ENCODE results near the gene ZFC3H1.
"Not testable (repeated sequence)": the region's sequence is repeated elsewhere in the genome, so short reads cannot be mapped to it uniquely, and the experiment has no call there.

ZFC3H1 gene, protein sequence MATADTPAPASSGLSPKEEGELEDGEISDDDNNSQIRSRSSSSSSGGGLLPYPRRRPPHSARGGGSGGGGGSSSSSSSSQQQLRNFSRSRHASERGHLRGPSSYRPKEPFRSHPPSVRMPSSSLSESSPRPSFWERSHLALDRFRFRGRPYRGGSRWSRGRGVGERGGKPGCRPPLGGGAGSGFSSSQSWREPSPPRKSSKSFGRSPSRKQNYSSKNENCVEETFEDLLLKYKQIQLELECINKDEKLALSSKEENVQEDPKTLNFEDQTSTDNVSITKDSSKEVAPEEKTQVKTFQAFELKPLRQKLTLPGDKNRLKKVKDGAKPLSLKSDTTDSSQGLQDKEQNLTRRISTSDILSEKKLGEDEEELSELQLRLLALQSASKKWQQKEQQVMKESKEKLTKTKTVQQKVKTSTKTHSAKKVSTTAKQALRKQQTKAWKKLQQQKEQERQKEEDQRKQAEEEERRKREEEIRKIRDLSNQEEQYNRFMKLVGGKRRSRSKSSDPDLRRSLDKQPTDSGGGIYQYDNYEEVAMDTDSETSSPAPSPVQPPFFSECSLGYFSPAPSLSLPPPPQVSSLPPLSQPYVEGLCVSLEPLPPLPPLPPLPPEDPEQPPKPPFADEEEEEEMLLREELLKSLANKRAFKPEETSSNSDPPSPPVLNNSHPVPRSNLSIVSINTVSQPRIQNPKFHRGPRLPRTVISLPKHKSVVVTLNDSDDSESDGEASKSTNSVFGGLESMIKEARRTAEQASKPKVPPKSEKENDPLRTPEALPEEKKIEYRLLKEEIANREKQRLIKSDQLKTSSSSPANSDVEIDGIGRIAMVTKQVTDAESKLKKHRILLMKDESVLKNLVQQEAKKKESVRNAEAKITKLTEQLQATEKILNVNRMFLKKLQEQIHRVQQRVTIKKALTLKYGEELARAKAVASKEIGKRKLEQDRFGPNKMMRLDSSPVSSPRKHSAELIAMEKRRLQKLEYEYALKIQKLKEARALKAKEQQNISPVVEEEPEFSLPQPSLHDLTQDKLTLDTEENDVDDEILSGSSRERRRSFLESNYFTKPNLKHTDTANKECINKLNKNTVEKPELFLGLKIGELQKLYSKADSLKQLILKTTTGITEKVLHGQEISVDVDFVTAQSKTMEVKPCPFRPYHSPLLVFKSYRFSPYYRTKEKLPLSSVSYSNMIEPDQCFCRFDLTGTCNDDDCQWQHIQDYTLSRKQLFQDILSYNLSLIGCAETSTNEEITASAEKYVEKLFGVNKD (N-terminal part only)

DNA sequence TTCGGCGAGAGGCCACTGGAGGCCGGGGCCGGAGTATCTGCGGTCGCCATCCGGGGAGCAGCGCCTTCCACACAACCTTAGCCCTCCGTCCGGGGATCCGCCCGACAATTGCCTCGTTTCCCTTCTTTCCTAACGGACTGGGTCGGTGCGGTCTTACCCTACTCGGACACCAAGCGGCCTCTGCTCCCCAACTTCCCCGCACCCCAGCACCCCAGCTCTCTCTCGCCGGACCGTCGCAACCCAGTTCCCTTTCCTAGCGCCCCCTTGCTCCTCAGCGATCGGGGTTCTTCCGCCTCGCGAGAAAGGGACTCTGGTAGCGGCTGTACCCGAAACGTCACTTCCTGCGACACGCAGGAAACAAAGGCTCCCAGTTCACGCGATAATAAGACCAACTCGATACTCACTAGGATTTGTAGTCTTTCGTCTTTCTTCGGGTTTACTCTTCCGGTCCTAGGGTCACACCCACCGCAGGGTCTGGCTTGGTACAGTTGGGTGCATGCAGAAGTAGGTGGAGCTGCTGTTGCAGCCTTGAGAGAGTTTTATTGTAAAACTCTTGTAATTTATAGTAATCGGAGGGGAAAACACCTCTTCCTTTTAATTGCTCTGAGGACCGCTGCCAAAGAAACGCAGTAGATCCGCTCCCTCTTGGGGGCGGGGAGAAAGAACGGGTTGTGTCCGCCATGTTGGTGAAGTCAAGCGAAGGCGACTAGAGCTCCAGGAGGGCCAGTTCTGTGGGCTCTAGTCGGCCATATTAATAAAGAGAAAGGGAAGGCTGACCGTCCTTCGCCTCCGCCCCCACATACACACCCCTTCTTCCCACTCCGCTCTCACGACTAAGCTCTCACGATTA is at the start of gene ZFC3H1, which contains the start of gene THAP2:
TSS of gene ZFC3H1 (minus strand) at position 288 of the 850 bp plus-strand sequence. CDS start at position 50, 238 bp downstream.
TSS of gene THAP2 (plus strand) at position 741 of the 850 bp plus-strand sequence. CDS start 209 bp downstream, outside the sequence.
- peak; percentile 96 for DNase-seq (ENCODE audit: low spot score)

DNA sequence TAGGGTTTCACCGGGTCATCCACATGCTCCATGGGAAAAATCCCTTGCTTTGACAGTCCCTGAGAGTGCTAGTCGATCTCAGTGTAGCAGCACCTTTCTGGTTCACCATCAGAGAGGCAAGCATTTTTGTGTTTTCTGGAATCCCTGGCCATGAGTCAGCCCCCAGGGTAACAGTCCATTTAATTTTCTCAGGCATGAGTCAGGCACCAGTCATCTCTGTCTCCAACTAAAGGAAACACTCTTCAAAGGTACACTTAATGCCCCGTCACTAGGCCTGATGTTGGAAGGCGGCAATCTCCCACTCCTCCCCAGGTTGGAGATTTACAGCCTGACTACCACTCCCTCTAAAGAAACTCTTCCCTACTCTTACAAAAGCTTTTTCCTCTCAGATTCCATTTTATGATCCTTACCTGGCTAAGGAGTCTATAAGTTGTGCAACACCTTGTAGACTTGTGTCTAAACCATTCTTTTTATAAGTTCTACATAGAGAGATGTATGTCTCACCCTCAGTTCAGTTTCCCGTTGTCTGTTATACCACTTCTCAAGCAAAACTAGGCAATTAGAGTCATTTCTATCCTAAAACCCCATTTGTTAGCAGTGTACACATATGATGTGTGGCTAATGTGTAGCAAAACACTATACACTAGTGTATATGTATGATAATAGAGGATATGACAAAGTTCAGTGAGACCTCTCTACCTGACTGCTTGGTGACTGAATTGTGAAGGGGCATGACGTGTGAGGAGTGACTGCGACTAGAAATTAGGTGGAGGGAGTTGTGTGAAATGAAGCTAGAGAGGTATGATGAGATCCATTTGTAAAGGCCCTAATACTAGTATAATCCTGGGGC is 46.9 kb upstream of the ZFC3H1 start:
- DNase-seq (ENCODE audit: low spot score) = no peak

DNA sequence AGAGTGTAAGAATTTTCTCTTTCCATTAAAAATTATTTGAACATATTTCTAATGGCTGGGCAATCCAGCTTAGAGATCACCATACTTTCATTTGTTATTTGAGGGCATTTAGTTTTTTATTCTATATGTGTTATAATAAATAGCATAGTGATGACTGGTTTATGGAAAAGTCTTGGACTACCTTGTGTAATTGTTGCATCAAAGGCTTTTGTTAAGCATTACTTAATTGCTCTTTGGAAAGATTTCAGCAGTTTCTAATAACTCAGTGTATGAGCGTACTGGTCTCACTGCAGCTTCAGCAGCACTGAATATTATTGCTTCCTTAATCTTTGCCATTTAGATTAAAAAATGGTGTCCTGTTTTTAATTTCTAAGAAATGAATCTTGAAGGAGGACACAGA is 45.0 kb upstream of the ZFC3H1 start:
- DNase-seq (ENCODE audit: low spot score) = no peak

DNA sequence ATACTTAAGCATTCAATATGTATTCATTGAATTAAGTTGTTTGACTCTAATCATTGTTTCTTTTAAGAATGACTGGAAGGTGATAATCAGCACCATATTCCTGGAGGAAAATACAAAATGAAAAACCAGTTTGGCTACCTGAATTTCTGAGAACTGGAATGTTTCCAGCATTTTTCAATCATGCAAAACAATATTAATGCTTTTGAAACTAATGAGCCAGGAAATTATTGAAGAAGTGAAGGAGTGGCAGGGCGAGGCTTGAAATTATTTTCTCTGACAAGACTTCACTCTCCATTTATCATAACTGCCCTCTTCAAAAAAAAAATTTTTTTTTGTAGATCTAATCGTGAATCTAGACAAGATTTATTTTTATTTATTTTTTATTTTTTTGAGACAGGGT is 41.3 kb upstream of the ZFC3H1 start:
- DNase-seq (ENCODE audit: low spot score) = no peak

DNA sequence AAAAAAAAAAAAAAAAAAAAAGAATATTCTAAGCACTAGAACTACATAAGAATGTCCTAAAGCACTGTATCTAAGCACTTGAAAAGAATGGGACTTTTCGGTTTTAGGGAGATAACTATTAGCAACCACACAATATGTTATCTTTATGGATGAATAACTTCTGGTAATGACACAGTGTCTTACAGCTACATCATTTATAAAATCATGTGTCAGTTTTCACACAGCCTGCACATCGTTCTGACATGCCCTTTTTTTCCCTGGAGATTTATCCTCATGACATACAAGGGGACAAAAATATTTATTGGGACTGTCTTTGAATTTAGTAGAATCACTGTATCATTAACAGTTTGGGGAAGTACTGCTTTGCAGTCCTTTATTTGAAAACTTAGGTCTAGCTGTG is 39.6 kb upstream of the ZFC3H1 start:
- DNase-seq (ENCODE audit: low spot score) = no peak

DNA sequence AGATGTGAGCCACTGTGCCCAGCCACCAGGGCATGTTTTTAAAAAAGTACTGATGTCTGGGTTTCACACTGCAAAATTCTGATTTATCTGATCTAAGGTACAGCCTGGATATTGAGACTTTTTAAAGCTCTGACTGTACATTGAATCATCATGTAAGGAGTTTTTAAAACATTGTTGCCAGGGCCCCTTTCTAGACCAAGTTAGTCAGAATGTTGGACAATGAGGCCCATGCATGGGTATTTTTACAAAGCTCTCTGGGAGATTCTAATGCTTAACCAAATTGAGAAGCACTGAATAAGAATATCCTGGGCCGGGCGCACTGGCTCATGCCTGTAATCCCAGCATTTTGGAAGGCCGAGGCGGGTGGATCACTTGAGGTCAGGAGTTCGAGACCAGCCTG is 38.9 kb upstream of the ZFC3H1 start:
- DNase-seq (ENCODE audit: low spot score) = no peak

DNA sequence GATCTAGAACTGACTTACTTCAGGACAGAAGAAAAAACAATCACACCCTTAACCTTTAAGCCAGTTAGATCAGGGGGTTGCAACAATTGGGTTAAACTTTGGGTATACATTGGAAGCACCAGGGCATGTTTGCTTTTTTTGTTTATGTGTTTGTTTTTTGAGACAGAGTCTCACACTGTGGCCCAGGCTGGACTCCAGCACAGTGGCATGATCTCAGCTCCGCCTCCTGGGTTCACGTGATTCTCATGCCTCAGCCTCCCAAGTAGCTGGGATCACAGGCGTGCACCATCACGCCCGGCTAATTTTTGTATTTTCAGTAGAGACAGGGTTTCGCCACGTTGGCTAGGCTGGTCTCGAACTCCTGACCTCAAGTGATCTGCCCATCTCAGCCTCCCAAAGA is 38.5 kb upstream of the ZFC3H1 start:
- not testable (repeated sequence) for DNase-seq (ENCODE audit: low spot score)

DNA sequence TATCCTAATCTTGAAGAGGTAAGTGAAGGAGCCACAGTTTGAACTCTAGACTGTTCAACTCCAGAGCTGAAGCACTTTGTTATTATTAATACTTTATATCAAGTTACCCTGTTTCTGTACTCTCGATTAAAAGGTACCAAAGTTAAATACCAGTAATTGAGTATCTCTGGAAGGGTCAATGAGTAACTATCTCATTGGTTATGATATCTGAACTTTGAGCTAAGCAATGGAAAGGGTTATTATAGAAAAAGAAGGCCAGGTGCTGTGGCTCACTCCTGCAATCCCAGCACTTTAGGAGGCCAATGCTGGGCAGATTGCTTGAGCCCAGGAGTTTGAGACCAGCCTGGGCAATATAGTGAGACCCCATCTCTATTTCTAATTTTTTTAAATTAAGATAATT is 32.1 kb upstream of the ZFC3H1 start:
- DNase-seq (ENCODE audit: low spot score) = no peak

DNA sequence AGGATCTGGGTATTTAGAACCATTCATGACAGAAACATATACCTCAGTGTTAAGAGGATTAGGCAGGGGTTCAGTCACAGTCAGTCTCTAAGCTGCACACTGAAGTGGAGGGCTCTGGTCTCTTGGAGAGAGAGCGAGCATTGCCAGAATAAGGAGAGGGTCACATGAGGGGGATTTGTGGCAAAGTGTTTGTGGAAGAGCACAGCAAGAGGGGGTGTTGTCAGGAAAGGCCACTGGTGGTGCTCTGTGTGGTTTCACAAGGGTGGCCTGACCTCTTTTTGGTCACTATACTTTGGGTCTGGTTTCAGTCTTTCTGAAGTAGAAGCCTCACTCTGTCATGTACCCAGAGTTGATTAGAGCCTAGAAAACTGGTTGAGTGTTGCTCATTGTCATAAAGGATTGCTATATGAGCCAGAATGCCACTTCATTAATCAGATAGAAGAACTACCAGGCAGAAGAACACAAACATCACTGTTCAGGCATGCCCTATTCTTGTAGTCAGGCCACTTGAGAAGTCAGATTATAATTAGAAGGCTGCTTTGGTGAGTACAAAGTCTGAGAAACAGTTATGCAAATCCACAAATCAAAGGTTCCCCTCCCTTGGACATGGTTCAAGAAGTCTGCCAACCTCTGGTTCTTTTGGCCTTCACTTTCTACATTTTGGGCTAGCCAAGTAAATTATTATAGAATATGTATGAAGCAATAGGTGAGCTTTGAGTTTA is 30.6 kb upstream of the ZFC3H1 start:
- no peak for DNase-seq (ENCODE audit: low spot score)

DNA sequence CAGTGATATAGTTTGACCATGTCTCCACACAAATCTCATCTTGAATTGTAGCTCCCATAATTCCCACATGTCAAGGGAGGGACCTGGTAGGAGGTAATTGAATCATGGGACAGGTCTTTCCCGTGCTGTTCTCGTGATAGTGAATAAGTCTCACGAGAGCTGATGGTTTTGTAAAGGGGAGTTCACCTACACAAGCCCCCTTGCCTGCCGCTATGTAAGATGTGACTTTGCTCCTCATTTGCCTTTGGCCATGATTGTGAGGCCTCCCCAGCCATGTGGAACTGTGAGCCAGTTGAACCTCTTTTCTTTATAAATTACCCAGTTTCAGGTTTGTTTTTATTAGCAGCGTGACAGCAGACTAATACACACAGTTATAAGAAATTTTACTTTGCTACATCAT is 30.0 kb upstream of the ZFC3H1 start:
- not testable (repeated sequence) for DNase-seq (ENCODE audit: low spot score)

DNA sequence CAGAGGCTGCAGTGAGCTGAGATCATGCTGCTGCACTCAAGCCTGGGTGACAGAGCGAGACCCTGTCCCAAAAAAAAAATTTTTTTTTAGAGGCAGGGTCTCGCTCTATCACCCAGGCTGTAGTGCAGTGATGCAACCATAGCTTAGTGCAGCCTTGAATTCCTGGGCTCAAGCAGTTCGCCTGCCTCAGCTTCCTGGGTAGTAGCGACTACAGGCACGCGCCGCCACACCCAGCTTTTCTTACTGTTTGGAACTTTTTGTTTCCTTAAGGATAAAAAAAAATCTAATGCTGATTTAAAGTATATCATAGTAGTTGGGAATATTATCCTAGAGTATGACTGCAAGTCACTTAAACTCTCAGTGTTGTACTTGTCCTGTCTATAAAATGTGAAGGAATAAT is 29.5 kb upstream of the ZFC3H1 start:
- no peak for DNase-seq (ENCODE audit: low spot score)

DNA sequence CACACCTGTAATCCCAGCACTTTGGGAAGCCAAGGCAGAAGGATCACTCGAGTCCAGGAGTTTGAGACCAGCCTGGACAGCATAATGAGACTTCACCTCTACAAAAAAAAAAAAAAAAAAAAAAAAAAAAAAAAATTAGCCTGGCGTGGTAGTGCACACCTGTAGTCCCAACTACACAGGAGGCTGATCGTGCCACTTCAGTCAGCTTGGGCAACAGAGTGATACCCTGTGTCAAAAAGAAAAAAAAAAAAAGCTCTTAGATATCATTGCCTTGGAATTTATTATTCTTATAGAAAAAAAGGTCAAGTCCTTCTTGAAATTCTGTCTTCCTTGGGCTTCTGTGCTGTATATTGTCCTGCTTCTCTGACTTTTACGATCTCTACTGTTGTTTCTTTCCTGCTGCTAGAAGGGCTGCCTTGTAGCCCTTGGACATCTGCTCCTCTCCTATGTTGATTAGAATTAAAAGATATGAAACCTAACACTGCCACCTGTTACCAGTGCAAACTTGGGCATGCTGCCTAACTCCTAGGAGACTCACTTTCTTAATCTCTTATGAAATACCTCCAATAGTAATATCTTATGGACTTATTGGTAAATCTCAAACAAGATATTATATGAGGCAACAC is 28.0 kb upstream of the ZFC3H1 start:
- no peak for DNase-seq (ENCODE audit: low spot score)

DNA sequence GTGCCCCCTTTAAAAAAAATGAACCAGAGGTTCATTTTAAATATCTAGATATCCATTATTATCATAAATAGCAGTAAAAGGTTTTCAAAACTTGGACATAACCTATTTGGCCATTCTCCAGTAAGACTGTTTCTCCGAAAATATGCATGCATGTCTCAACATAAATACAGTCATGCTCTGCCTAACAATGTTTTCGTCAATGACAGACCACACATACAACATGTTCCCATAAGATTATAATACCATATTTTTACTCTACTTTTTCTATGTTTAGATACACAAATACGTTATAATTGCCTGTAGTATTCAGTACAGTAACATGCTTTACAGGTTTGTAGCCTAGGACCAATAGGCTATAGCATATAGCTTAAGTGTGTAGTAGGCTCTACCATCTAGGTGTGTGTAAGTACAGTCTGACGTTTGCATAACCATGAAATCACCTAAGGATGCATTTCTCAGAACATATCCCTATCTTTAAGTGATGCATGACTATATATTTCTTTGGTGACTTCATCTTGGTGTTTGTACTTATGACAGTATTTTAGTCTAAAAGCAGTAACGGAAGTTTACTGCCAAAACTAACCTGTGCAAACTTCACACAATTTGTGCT is 25.4 kb upstream of the ZFC3H1 start:
- no peak for DNase-seq (ENCODE audit: low spot score)

DNA sequence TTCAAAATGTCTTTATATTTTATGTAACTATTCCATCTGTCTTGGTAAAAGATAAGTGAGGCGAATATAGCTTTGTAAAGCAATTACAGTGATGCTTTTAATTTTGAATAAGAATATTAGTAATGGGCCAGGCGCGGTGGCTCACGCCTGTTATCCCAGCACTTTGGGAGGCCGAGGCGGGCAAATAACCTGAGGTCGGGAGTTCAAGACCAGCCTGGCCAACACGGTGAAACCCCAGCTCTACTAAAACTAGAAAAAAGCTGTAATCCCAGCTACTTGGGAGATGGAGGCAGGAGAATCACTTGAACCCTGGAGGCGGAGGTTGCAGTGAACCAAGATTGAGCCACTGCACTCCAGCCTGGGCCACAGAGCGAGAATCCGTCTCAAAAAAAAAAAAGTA is 23.5 kb upstream of the ZFC3H1 start:
- not testable (repeated sequence) for DNase-seq (ENCODE audit: low spot score)

DNA sequence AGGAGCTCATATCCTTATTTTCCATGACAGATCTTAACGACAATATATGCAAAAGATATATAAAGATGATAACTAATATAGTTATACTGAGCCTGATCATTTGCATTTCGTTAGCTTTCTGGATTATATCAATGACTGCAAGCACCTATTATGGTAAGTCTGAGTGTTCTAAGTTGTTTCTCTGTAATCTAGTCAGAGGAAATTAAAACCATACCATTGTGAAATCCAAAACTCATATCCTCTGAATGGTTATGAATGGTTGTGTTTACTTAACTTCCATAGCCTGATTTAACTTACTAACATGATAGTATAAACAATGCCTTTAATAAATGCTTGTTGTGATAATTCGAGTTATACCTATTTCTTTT is 23.0 kb upstream of the ZFC3H1 start:
- DNase-seq (ENCODE audit: low spot score) = no peak

DNA sequence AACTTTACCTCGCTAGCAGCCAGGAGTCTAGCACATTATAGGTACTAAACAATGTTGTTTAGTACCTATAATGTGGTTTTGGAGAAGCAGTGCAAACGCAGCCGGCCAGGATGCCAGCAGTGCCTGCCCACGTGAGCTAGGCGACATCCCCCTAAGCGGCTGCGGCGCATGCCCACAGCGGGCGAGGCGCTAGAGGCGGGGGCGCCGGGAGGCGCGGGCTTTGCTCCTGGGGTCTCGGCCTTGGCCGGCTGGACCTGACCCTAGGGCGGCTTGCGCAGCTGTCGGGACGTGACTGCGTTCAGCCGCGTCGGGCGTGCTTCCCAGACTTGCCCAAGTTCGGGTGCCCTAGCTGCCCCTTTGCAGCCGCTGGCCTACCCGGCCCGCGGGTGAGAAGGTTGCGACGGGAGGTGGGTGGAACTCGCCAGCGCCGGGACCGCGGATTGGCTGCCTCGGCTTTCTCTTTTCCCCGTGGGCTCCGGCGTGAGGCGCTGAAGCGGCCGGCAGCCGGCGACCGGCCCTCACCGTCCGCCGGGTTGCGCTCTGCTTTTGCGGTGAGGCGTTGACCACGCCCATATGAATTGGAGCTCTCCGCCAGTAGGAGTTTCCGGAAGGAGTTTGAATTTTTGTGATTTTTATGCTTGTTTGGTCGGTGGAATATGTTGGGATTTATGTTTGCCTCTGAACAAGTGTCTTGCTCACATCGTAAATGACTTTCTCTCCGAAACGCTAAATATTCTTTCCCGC is 22.4 kb upstream of the ZFC3H1 start, which contains the start of gene TMEM19:
TSS of gene TMEM19 (plus strand) at position 169 of the 744 bp plus-strand sequence. CDS start 599 bp downstream, outside the sequence.
- peak; percentile 77 for DNase-seq (ENCODE audit: low spot score)

DNA sequence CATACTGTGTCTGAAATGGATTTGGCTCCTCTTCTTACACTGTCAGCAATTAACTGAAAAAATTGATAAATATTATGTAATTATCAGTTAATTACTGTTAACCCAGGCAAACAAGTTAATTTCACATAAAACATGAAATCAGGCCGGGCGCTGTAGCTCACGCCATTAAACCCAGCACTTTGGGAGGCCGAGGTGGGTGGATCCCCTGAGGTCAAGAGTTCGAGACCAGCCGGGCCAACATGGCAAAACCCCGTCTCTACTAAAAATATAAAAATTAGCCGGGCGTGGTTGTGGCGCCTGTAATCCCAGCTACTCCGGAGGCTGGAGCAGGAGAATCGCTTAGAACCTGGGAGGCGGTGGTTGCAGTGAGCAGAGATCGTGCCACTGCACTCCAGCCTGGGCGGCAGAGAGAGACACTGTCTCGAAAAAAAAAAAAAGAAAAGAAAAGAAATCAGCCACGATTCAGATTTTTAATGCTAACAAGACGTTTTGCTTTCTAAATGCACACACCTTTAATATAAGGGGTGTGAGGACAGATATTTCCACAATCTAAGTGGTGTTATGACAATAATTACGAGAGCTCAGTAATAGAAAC is 21.8 kb upstream of the ZFC3H1 start:
- no peak for DNase-seq (ENCODE audit: low spot score)
